Ishikawa (cell line): ENCODE data around the gene CRYBA2.

Experiments
- CEBPB ChIP-seq: IDR thresholded peaks from 2 replicates; pipeline ENCODE4 v1.6.1; 2012
- CREB1 ChIP-seq: IDR thresholded peaks from 2 replicates; pipeline ENCODE4 v1.6.1; 2012; ENCODE audit warnings: low read depth
- EGR1 ChIP-seq: IDR thresholded peaks from 2 replicates; pipeline ENCODE4 v1.6.1; 2012
- EP300 ChIP-seq: IDR thresholded peaks from 2 replicates; pipeline ENCODE4 v1.6.1; 2012; ENCODE audit warnings: borderline replicate concordance
- FOXM1 ChIP-seq: IDR thresholded peaks from 2 replicates; pipeline ENCODE4 v1.6.1; 2012; ENCODE audit warnings: low read depth, borderline replicate concordance
- MAX ChIP-seq: IDR thresholded peaks from 2 replicates; pipeline ENCODE4 v1.6.1; 2012
- NFIC ChIP-seq: IDR thresholded peaks from 2 replicates; pipeline ENCODE4 v1.6.1; 2012
- RAD21 ChIP-seq: IDR thresholded peaks from 2 replicates; pipeline ENCODE4 v1.6.1; 2012; ENCODE audit warnings: low read depth
- TAF1 ChIP-seq: IDR thresholded peaks from 2 replicates; pipeline ENCODE4 v1.6.1; 2012; ENCODE audit warnings: low read depth, mild to moderate bottlenecking
- TCF12 ChIP-seq: IDR thresholded peaks from 2 replicates; pipeline ENCODE4 v1.6.1; 2012; ENCODE audit warnings: low read depth
- TEAD4 ChIP-seq: IDR thresholded peaks from 2 replicates; pipeline ENCODE4 v1.6.1; 2012
- YY1 ChIP-seq: IDR thresholded peaks from 2 replicates; pipeline ENCODE4 v1.6.1; 2012; ENCODE audit warnings: low read depth
- ZBTB7A ChIP-seq: IDR thresholded peaks from 2 replicates; pipeline ENCODE4 v1.6.1; 2012; ENCODE audit warnings: low read depth
- TF ChIP-seq, protein P1 (sequence below): IDR thresholded peaks from 2 replicates; pipeline ENCODE4 v1.6.1; 2012; ENCODE audit warnings: low read depth, mild to moderate bottlenecking
- TF ChIP-seq, protein P2 (sequence below): IDR thresholded peaks from 2 replicates; pipeline ENCODE4 v1.6.1; 2012

The CRYBA2 gene

DNA sequence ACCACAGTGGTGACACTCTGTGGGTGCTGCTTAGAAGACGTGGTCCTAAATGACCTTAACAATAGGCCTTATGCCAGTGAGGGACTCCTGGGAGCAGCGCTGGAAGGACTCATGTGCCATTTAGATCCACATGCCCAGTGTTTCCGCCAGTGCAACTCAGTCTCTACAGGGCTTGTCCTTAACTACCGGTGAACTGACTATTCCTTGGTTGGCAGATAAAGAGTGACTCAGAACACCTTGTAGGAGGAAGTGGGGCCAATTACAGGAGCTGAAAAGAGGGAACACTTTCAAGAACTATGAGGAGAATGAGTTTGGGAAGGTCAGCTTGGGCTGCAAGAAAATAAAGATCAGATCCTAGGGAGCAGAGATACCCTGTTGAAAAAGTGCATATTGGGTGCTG is 35.6 kb downstream of the CRYBA2 start:
- TF ChIP-seq, protein P1, sequence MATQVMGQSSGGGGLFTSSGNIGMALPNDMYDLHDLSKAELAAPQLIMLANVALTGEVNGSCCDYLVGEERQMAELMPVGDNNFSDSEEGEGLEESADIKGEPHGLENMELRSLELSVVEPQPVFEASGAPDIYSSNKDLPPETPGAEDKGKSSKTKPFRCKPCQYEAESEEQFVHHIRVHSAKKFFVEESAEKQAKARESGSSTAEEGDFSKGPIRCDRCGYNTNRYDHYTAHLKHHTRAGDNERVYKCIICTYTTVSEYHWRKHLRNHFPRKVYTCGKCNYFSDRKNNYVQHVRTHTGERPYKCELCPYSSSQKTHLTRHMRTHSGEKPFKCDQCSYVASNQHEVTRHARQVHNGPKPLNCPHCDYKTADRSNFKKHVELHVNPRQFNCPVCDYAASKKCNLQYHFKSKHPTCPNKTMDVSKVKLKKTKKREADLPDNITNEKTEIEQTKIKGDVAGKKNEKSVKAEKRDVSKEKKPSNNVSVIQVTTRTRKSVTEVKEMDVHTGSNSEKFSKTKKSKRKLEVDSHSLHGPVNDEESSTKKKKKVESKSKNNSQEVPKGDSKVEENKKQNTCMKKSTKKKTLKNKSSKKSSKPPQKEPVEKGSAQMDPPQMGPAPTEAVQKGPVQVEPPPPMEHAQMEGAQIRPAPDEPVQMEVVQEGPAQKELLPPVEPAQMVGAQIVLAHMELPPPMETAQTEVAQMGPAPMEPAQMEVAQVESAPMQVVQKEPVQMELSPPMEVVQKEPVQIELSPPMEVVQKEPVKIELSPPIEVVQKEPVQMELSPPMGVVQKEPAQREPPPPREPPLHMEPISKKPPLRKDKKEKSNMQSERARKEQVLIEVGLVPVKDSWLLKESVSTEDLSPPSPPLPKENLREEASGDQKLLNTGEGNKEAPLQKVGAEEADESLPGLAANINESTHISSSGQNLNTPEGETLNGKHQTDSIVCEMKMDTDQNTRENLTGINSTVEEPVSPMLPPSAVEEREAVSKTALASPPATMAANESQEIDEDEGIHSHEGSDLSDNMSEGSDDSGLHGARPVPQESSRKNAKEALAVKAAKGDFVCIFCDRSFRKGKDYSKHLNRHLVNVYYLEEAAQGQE = no peak
- TF ChIP-seq EP300 (no peak), FOXM1 (no peak)

- TF ChIP-seq EGR1 = no peak
- TF ChIP-seq TAF1 = no peak
- TF ChIP-seq TCF12 = no peak
- TF ChIP-seq ZBTB7A = no peak
- TF ChIP-seq, protein P1 = no peak
- no peak for TF ChIP-seq YY1
- no peak for TF ChIP-seq CEBPB
- TF ChIP-seq TEAD4 = no peak
- no peak for TF ChIP-seq EP300
- no peak for TF ChIP-seq NFIC
- no peak for TF ChIP-seq FOXM1
- no peak for TF ChIP-seq MAX
- TF ChIP-seq, protein P2, sequence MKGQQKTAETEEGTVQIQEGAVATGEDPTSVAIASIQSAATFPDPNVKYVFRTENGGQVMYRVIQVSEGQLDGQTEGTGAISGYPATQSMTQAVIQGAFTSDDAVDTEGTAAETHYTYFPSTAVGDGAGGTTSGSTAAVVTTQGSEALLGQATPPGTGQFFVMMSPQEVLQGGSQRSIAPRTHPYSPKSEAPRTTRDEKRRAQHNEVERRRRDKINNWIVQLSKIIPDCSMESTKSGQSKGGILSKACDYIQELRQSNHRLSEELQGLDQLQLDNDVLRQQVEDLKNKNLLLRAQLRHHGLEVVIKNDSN = no peak
- TF ChIP-seq RAD21 = no peak
These were observed 37.2 kb downstream of the CRYBA2 start for GRCh38 chr2:218956039-218956438.

- TF ChIP-seq FOXM1 = no peak
- no peak for TF ChIP-seq NFIC
- no peak for TF ChIP-seq CEBPB
- TF ChIP-seq CREB1 = no peak
These were observed 38.5 kb downstream of the CRYBA2 start for GRCh38 chr2:218954541-218955300.

- no peak for TF ChIP-seq TAF1
- TF ChIP-seq YY1 = no peak
- no peak for TF ChIP-seq EP300
- TF ChIP-seq, protein P2 = no peak
- no peak for TF ChIP-seq TEAD4
- no peak for TF ChIP-seq RAD21
- no peak for TF ChIP-seq NFIC
These were observed 39.8 kb downstream of the CRYBA2 start for GRCh38 chr2:218953366-218953954.

DNA sequence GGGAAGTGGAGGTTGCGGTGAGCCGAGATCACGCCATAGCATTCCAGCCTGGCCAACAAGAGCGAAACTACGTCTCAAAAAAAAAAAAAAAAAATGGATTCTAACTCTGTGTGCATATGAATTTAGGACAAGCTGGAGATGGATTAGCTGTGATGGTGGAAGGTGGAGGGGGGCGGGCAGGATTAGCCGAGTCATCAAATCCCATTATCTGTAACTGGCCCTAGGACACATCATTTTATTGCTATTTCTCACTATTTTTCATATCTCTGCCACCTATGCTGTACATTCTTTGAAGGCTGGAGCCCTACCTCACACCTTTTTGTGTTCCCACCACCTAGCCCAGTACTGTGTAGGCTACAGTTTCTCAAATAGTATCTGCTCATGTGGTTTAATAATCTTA is 41.1 kb downstream of the CRYBA2 start:
- TF ChIP-seq, protein P1 = no peak
- TF ChIP-seq, protein P2 = no peak
- TF ChIP-seq EP300 = no peak
- TF ChIP-seq YY1 = no peak
- no peak for TF ChIP-seq CEBPB
- TF ChIP-seq TCF12 = no peak
- TF ChIP-seq RAD21 = no peak
- TF ChIP-seq TAF1 = no peak
- TF ChIP-seq TEAD4 = no peak
- no peak for TF ChIP-seq ZBTB7A
